ENCODE data around the gene ZNF280D.

ZNF280D gene

GRCh38 chr15:56640549-56640948, 92.8 kb downstream of the ZNF280D start:
- H3K4me3 ChIP-seq (ENCODE audit: low read depth, low read length) = no peak overlapping the region
- TF ChIP-seq CTCF (IDR thresholded peaks at IDR 0.05; ENCODE audit: low read depth, low read length) = no peak

GRCh38 chr15:56640127-56640526, 93.2 kb downstream of the ZNF280D start:
- no peak for TF ChIP-seq CTCF (IDR thresholded peaks at IDR 0.05; ENCODE audit: low read depth, low read length)
- no peak overlapping the region for H3K4me3 ChIP-seq (ENCODE audit: low read depth, low read length)

GRCh38 chr15:56639631-56640030, 93.7 kb downstream of the ZNF280D start:
- H3K4me3 ChIP-seq (ENCODE audit: low read depth, low read length) = no peak overlapping the region
- no peak for TF ChIP-seq CTCF (IDR thresholded peaks at IDR 0.05; ENCODE audit: low read depth, low read length)

GRCh38 chr15:56631765-56632164, 101.5 kb downstream of the ZNF280D start:
- no peak for TF ChIP-seq CTCF (IDR thresholded peaks at IDR 0.05; ENCODE audit: low read depth, low read length)
- no peak overlapping the region for H3K4me3 ChIP-seq (ENCODE audit: low read depth, low read length)

- TF ChIP-seq CTCF (IDR thresholded peaks at IDR 0.05; ENCODE audit: low read depth, low read length) = no peak
- no peak overlapping the region for H3K4me3 ChIP-seq (ENCODE audit: low read depth, low read length)
Observed at GRCh38 chr15:56628893-56629532, 104.3 kb downstream of the ZNF280D start.

GRCh38 chr15:56619887-56620286, 113.4 kb downstream of the ZNF280D start:
- no peak overlapping the region for H3K4me3 ChIP-seq (ENCODE audit: low read depth, low read length)
- no peak for TF ChIP-seq CTCF (IDR thresholded peaks at IDR 0.05; ENCODE audit: low read depth, low read length)

- TF ChIP-seq CTCF (IDR thresholded peaks at IDR 0.05; ENCODE audit: low read depth, low read length) = no peak
- no peak overlapping the region for H3K4me3 ChIP-seq (ENCODE audit: low read depth, low read length)
Observed at GRCh38 chr15:56617628-56618027, 115.7 kb downstream of the ZNF280D start.

Data from WI38 (cell line).